ENCODE results near the gene STK11.

Gene STK11

DNA sequence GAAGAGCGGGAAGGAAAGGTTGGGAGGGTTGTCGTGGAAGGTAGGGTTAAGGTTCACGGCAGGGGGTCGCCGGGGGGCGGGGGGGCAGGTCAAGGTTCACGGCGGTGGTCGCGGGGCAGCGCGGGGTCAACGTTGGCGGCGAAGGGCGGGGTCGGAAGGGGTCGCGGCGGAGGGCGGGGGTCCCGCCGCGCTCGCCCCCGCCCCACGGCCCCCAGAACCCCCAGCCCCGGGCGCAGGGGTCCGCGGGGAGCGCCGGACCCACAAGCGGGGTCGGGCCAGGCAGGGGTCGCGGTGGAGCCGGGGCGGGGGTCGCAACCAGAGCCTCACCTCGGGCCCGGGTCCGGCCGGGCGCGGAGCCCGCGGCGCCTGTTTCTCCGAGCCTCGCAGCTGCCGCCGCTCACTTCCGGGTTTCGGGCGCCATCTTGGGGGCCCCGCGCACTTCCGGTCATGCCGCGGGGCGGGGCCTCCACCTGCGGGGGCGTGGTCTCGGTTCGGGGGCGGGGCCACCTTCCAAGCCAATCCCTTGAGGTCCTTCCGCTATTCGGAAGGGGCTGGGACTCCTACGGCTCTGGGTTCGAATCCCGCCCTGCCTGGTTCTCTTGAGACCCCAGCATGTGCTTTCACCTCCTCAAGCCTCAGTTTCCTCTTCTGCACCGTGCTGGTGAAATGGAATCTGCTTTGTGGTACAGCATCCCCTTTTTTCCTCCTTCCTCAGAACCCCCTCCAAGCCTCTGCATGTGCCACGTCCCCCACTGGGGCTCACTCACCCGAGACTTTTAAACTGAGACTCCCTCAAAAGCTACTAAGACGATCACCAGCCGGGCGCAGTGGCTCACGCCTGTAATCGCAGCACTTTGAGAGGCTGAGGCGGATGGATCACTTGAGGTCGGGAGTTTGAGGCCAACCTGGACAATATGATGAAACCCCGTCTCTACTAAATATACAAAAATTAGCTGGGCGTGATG lies 31.5 kb upstream of the STK11 start, which contains the start of gene SBNO2:
TSS of gene SBNO2 (minus strand) at position 424 of the 965 bp plus-strand sequence. CDS start 19,992 bp downstream, outside the sequence.
- Histone ChIP-seq H3K56ac (ENCODE audit: low read length) (peak within 1 kb of the TSS; percentile 96), H3K79me2 (ENCODE audit: control insufficient read depth, insufficient read depth, low read length) (peaks cover 39% of the 10 kb centered on the region), H3K23ac (ENCODE audit: low read length) (peak within 1 kb of the TSS; percentile 45), H2BK15ac (replicated peaks; ENCODE audit: low read depth) (no peak within 1 kb of the TSS), H3K18ac (ENCODE audit: low read length) (peak within 1 kb of the TSS; percentile 86), H3K27ac (ENCODE audit: low read depth, low read length) (peak within 1 kb of the TSS; percentile 58), H3K4me2 (ENCODE audit: low read length) (peak within 1 kb of the TSS; percentile 87), H2AK5ac (ENCODE audit: low read length) (no peak within 1 kb of the TSS), H2BK120ac (ENCODE audit: low read depth, low read length) (peak within 1 kb of the TSS; percentile 39), H4K8ac (ENCODE audit: low read depth, low read length) (peak within 1 kb of the TSS; percentile 87), H3K4me1 (ENCODE audit: control insufficient read depth, low read depth, low read length) (peaks cover 2% of the 10 kb centered on the region), H3K79me1 (ENCODE audit: low read length) (peaks cover 19% of the 10 kb centered on the region), H4K5ac (ENCODE audit: low read length) (no peak within 1 kb of the TSS), H3K4ac (ENCODE audit: low read depth, low read length) (peak within 1 kb of the TSS; percentile 82), H3K36me3 (ENCODE audit: control insufficient read depth, insufficient read depth, low read length) (no peaks in the 10 kb centered on the region), H2BK5ac (ENCODE audit: low read length) (no peak within 1 kb of the TSS), H3K9ac (ENCODE audit: low read length) (peak within 1 kb of the TSS; percentile 95), H3K4me3 (ENCODE audit: low read length) (peak within 1 kb of the TSS; percentile 86), H3K27me3 (ENCODE audit: insufficient read depth, low read length, poor library complexity) (no peaks in the 10 kb centered on the region)
- peak; percentile 91 for DNase-seq
- WGBS (ENCODE audit: extremely low coverage, insufficient coverage, low lambda C conversion rate): no CpG with 5 or more reads among the region's 84 CpGs

DNA sequence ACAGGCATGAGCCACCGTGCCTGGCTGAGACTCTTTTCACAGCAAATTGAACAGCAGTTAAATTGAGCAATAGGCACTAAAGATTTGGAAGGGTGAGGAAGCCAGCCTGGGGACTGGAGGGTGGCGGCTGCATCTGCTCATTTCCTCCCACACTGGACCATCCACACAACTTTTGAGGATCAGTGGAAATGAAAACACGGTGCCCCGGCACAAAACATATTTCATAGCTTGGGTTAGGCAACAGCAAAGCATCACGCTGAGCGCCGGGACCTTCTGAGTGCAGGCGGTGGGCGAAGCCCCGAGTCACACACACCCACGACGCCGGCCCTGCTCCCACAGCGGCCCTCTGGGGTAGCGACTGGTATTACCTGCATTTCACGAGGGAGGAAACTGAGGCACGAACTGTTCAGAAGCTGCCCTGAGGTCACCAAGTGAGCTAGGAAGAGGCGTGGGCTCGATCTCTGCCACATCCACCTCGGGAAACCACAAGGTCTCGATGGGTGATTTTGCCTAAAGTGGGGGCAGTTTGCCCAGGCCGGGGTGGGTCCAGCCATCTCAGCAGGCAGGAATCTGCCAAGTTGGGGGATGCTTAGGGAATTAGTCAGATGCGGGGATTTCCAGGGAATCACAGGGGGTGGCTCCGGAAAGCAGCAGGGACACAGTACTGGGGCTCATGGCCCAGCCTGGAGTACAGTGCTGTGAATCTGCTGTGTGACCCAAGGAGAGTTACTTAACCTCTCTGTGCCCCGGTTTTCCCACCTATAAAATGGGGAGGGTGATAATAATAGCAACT lies 28.1 kb upstream of the STK11 start:
- H3K4me2 ChIP-seq (ENCODE audit: low read length): no peak overlapping the region
- no peak overlapping the region for H3K27ac ChIP-seq (ENCODE audit: low read depth, low read length)
- H3K27me3 ChIP-seq (ENCODE audit: insufficient read depth, low read length, poor library complexity): no peaks in the 10 kb centered on the region
- H3K18ac ChIP-seq (ENCODE audit: low read length): no peak overlapping the region
- H4K8ac ChIP-seq (ENCODE audit: low read depth, low read length): no peak overlapping the region
- no peak overlapping the region for H2AK5ac ChIP-seq (ENCODE audit: low read length)
- no peak overlapping the region for H3K4me3 ChIP-seq (ENCODE audit: low read length)
- no peaks in the 10 kb centered on the region for H3K4me1 ChIP-seq (ENCODE audit: control insufficient read depth, low read depth, low read length)
- no CpG with 5 or more reads among the region's 25 CpGs for WGBS (ENCODE audit: extremely low coverage, insufficient coverage, low lambda C conversion rate)
- no peak overlapping the region for H3K23ac ChIP-seq (ENCODE audit: low read length)
- DNase-seq: peak; percentile 65
- H2BK15ac ChIP-seq (replicated peaks; ENCODE audit: low read depth): no peak overlapping the region
- no peaks in the 10 kb centered on the region for H3K79me1 ChIP-seq (ENCODE audit: low read length)
- H3K36me3 ChIP-seq (ENCODE audit: control insufficient read depth, insufficient read depth, low read length): no peaks in the 10 kb centered on the region
- no peak overlapping the region for H2BK120ac ChIP-seq (ENCODE audit: low read depth, low read length)
- peaks cover 10% of the 10 kb centered on the region for H3K79me2 ChIP-seq (ENCODE audit: control insufficient read depth, insufficient read depth, low read length)
- H3K9ac ChIP-seq (ENCODE audit: low read length): no peak overlapping the region
- no peak overlapping the region for H3K4ac ChIP-seq (ENCODE audit: low read depth, low read length)
- H3K56ac ChIP-seq (ENCODE audit: low read length): no peak overlapping the region
- no peak overlapping the region for H2BK5ac ChIP-seq (ENCODE audit: low read length)
- H4K5ac ChIP-seq (ENCODE audit: low read length): no peak overlapping the region

DNA sequence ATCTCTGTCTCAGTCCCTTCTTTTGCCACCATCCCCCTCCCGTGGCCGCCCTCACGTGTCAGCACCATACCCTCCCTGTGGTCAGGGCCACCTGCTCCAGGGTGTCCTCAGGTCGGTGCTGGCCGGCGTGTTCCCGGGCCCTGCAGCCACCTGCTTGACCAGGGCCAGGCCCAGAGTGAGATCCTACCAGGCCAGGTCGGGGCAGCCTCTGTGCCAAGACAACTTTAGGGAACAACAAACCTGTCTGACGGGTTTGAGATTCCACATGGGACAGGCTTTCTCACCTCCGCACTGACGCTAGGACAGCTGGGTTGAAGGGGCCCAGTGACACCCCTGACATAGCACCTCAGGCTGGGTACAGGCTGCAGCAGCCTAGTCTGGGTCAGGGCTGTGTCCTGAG lies 24.0 kb upstream of the STK11 start:
- no peak overlapping the region for H3K4me2 ChIP-seq (ENCODE audit: low read length)
- H2AK5ac ChIP-seq (ENCODE audit: low read length): peak overlapping the region; percentile 45
- H3K9ac ChIP-seq (ENCODE audit: low read length): peak overlapping the region; percentile 29

GRCh38 chr19:1182068-1182467 lies 23.5 kb upstream of the STK11 start:
- Histone ChIP-seq H2BK15ac (replicated peaks; ENCODE audit: low read depth) (no peak overlapping the region), H3K4me3 (ENCODE audit: low read length) (no peak overlapping the region), H3K27ac (ENCODE audit: low read depth, low read length) (no peak overlapping the region), H3K9ac (ENCODE audit: low read length) (peak overlapping the region; percentile 29), H3K56ac (ENCODE audit: low read length) (peak overlapping the region; percentile 71), H3K27me3 (ENCODE audit: insufficient read depth, low read length, poor library complexity) (no peaks in the 10 kb centered on the region), H3K36me3 (ENCODE audit: control insufficient read depth, insufficient read depth, low read length) (no peaks in the 10 kb centered on the region), H3K79me1 (ENCODE audit: low read length) (no peaks in the 10 kb centered on the region), H2AK5ac (ENCODE audit: low read length) (peak overlapping the region; percentile 45), H3K4ac (ENCODE audit: low read depth, low read length) (no peak overlapping the region), H3K23ac (ENCODE audit: low read length) (no peak overlapping the region), H2BK120ac (ENCODE audit: low read depth, low read length) (no peak overlapping the region), H3K18ac (ENCODE audit: low read length) (no peak overlapping the region), H3K79me2 (ENCODE audit: control insufficient read depth, insufficient read depth, low read length) (no peaks in the 10 kb centered on the region), H3K4me2 (ENCODE audit: low read length) (no peak overlapping the region), H3K4me1 (ENCODE audit: control insufficient read depth, low read depth, low read length) (no peaks in the 10 kb centered on the region), H4K8ac (ENCODE audit: low read depth, low read length) (no peak overlapping the region), H4K5ac (ENCODE audit: low read length) (no peak overlapping the region), H2BK5ac (ENCODE audit: low read length) (no peak overlapping the region)
- WGBS (ENCODE audit: extremely low coverage, insufficient coverage, low lambda C conversion rate): no CpG with 5 or more reads among the region's 10 CpGs
- no peak for DNase-seq

More for the DNA sequence above, 24.0 kb upstream of the STK11 start:
- H4K8ac ChIP-seq (ENCODE audit: low read depth, low read length): no peak overlapping the region
- no peaks in the 10 kb centered on the region for H3K27me3 ChIP-seq (ENCODE audit: insufficient read depth, low read length, poor library complexity)
- H3K4ac ChIP-seq (ENCODE audit: low read depth, low read length): no peak overlapping the region
- no CpG with 5 or more reads among the region's 11 CpGs for WGBS (ENCODE audit: extremely low coverage, insufficient coverage, low lambda C conversion rate)
- H3K36me3 ChIP-seq (ENCODE audit: control insufficient read depth, insufficient read depth, low read length): no peaks in the 10 kb centered on the region
- no peak overlapping the region for H2BK15ac ChIP-seq (replicated peaks; ENCODE audit: low read depth)
- H3K79me1 ChIP-seq (ENCODE audit: low read length): no peaks in the 10 kb centered on the region
- no peaks in the 10 kb centered on the region for H3K4me1 ChIP-seq (ENCODE audit: control insufficient read depth, low read depth, low read length)
- no peak overlapping the region for H4K5ac ChIP-seq (ENCODE audit: low read length)
- no peak overlapping the region for H3K18ac ChIP-seq (ENCODE audit: low read length)
- H2BK5ac ChIP-seq (ENCODE audit: low read length): no peak overlapping the region
- no peaks in the 10 kb centered on the region for H3K79me2 ChIP-seq (ENCODE audit: control insufficient read depth, insufficient read depth, low read length)
- H2BK120ac ChIP-seq (ENCODE audit: low read depth, low read length): no peak overlapping the region
- peak overlapping the region; percentile 71 for H3K56ac ChIP-seq (ENCODE audit: low read length)
- no peak overlapping the region for H3K23ac ChIP-seq (ENCODE audit: low read length)
- H3K27ac ChIP-seq (ENCODE audit: low read depth, low read length): no peak overlapping the region
- no peak overlapping the region for H3K4me3 ChIP-seq (ENCODE audit: low read length)
- DNase-seq: peak; percentile 74

DNA sequence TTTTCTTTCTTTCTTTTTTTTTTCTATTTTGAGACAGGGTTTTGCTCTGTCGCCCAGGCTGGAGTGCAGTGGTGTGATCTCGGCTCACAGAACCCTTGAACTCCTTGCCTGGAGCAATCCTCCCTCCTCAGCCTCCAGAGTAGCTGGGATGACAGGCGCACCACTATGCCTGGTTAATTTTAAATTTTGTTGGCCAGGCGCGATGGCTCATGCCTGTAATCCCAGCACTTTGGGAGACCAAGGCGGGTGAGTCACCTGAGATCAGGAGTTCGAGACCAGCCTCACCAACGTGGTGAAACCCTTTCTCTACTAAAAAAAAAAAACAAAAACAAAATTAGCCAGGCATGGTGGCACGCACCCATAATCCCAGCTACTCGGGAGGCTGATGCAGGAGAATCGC lies 22.9 kb upstream of the STK11 start:
- H3K36me3 ChIP-seq (ENCODE audit: control insufficient read depth, insufficient read depth, low read length): no peaks in the 10 kb centered on the region
- H2BK5ac ChIP-seq (ENCODE audit: low read length): no peak overlapping the region
- H3K9ac ChIP-seq (ENCODE audit: low read length): no peak overlapping the region
- H3K56ac ChIP-seq (ENCODE audit: low read length): no peak overlapping the region
- H2BK15ac ChIP-seq (replicated peaks; ENCODE audit: low read depth): no peak overlapping the region
- no peak overlapping the region for H3K23ac ChIP-seq (ENCODE audit: low read length)
- no peak overlapping the region for H3K4me3 ChIP-seq (ENCODE audit: low read length)
- H3K4ac ChIP-seq (ENCODE audit: low read depth, low read length): no peak overlapping the region
- no peaks in the 10 kb centered on the region for H3K27me3 ChIP-seq (ENCODE audit: insufficient read depth, low read length, poor library complexity)
- no peak overlapping the region for H3K18ac ChIP-seq (ENCODE audit: low read length)
- no peak for DNase-seq
- no CpG with 5 or more reads among the region's 11 CpGs for WGBS (ENCODE audit: extremely low coverage, insufficient coverage, low lambda C conversion rate)
- H4K8ac ChIP-seq (ENCODE audit: low read depth, low read length): no peak overlapping the region
- H4K5ac ChIP-seq (ENCODE audit: low read length): no peak overlapping the region
- H3K27ac ChIP-seq (ENCODE audit: low read depth, low read length): no peak overlapping the region
- no peaks in the 10 kb centered on the region for H3K79me2 ChIP-seq (ENCODE audit: control insufficient read depth, insufficient read depth, low read length)
- H3K79me1 ChIP-seq (ENCODE audit: low read length): no peaks in the 10 kb centered on the region
- no peak overlapping the region for H2AK5ac ChIP-seq (ENCODE audit: low read length)
- H3K4me1 ChIP-seq (ENCODE audit: control insufficient read depth, low read depth, low read length): no peaks in the 10 kb centered on the region
- no peak overlapping the region for H3K4me2 ChIP-seq (ENCODE audit: low read length)
- H2BK120ac ChIP-seq (ENCODE audit: low read depth, low read length): no peak overlapping the region

Measured in mesendoderm (in vitro differentiated cells).